GM13977 (cell line): Measurements from ENCODE around the gene RPN2.

ENCODE experiments used
- DNase-seq: peaks from one replicate; pipeline ENCODE4 v3.0.0; 2012; ENCODE audit warnings: low spot score
- in situ Hi-C: fragments of 300-500 bp; cut with MboI; formaldehyde crosslinking; loops from one replicate; pipeline ENCODE4 v1.12.0; 2022; ENCODE audit warnings: low sequenced_read_pairs, low pct_unique_long_range_greater_than_20kb, mixed read lengths, inconsistent platforms; ENCODE audit not compliant: unreplicated experiment
- TF ChIP-seq, protein P1 (sequence below): IDR thresholded peaks from 2 replicates; pipeline ENCODE4 v1.5.1; 2012; ENCODE audit warnings: mild to moderate bottlenecking, control low read depth; ENCODE audit not compliant: insufficient read depth; ENCODE audit errors: extremely low read depth, missing control alignments

RPN2 gene

DNA sequence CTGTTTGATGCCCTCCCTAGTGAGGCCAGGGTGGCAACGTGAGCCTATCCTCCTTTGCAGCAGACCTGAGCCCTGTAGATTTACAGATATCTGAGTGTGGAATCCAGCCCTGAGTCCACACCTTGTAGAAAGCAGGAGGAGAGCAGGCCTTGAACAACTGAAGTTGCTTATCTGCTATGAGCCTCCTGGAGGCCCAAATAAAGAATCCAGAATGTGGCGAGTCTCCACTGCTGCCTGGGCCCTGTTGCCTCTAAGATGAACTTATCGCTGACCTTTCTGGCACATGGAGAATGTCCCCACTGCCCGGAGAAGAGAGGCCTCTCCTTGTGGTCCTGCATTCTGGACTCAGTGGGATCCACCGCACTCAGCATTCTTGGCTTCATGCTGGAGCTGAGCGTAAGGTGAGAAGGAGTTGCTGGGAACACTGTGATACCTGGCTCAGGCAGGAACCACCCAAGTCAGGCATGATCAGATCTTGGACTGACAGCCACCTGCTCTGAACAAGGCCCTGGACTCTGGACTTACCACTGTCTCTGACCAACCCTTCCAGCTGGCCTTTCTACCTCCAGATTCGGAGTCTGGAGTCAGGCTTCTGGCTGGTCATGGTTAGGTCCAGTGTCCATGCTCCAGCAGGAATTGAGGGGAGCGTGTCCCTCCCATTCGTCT is 104.5 kb downstream of the RPN2 start:
- no peak for DNase-seq
- TF ChIP-seq, protein P1, sequence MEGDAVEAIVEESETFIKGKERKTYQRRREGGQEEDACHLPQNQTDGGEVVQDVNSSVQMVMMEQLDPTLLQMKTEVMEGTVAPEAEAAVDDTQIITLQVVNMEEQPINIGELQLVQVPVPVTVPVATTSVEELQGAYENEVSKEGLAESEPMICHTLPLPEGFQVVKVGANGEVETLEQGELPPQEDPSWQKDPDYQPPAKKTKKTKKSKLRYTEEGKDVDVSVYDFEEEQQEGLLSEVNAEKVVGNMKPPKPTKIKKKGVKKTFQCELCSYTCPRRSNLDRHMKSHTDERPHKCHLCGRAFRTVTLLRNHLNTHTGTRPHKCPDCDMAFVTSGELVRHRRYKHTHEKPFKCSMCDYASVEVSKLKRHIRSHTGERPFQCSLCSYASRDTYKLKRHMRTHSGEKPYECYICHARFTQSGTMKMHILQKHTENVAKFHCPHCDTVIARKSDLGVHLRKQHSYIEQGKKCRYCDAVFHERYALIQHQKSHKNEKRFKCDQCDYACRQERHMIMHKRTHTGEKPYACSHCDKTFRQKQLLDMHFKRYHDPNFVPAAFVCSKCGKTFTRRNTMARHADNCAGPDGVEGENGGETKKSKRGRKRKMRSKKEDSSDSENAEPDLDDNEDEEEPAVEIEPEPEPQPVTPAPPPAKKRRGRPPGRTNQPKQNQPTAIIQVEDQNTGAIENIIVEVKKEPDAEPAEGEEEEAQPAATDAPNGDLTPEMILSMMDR, result no peak
- in situ Hi-C loops, result no loop called here

DNA sequence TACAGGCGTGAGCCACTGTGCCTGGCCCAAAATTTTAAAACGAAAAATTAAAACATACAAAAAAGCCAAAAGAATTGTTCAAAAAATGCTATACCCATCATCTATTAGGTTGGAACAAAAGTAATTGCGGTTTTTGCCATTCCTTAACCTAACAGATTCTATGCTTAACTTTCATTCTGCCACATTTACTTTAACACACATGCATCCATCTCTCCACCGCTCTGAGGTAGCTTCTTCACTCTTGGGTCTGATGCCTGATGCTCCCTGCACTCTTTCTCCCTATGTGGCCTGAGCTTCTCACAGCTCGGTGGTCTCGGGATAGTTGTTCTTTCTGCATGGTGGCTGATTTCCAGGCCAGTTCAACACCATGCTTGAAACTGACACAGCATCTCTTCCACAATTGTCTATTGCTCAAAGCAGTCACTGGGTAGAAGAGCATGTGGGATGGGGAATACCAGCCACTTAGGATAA is 105.6 kb downstream of the RPN2 start:
- no peak for DNase-seq
- in situ Hi-C loops, result no loop called here
- TF ChIP-seq, protein P1, result no peak

DNA sequence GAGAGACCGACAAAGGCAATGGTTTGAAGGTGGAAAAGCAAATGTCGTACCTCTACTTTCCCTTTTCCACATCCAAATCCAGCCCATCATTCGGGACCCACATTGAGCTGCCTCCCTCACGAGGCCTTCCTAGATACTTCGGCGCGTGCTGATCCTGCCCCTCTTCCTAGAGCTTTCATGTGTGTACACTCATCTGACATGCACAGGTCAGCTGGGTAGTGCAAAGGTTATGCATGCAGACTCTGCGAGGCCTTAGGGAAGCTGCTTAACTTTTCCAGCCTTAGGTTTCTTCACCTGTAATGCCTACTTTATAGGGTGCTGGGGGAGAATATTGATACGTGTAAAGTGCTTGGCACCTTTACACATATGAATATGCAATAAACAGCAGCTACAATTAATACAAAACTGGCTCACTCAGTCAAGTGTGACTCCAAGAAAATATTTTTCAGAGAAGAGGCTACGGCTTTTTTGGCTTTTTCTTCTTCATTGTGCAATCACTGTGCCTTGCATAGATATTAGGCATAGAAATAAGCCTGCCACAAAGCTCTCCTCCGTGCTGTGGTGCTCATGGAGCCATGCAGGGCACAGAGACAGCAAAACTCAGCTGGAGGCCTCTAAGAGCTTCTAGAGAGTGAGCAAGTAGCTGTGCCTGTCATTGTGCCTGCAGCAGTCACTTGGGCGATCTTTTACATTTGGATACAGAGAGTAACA is 106.7 kb downstream of the RPN2 start:
- in situ Hi-C loops, result no loop called here
- TF ChIP-seq, protein P1, result no peak

DNA sequence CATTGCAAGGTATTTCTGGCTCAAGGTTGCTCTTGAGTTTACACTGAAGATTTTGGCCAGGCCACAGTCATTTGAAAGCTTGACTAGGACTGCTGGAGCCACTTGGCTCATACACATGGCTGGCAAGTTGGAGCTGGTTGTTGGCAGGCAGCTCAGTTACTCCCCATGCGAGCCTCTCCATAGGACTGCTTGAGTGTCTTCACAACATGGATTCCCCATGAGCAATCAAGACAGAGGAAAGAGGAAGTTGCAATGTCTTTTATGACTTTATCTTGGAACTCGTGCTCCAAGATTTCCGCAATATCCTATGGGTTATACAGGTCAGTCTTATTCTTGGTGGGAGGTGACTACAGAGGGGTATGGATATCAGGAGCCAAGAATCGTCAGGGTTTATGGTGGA is 109.0 kb downstream of the RPN2 start:
- DNase-seq, result no peak
- in situ Hi-C loops, result no loop called here
- TF ChIP-seq, protein P1, result no peak

More for the DNA sequence above, 106.7 kb downstream of the RPN2 start:
- DNase-seq, result no peak

DNA sequence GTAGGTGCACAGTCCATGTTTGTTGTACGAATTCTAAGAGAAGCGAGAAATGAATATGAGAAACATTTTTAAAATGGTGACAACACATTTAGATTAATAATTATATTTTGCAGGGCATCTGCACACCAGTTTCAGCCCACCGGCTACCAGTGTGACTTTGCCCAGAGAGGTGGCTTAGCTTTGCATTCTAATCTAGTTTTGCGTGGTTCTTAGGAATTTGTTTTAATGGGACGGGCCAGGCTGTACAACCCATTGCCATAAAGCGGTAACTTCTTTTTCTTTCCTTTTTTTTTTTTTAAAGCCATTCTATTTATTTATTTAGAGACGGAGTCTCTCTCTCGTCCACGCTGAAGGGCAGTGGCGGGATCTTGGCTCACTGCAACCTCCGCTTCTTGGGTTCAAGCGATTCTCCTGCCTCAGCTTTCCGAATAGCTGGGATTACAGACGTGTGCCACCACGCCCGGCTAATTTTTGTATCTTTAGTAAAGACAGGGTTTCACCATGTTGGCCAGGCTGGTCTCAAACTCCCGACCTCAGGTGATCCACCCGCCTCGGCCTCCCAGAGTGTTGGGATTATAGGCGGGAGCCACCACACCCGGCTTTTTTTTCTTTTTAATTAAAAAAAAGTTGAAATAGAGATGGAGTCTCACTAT is 111.2 kb downstream of the RPN2 start:
- in situ Hi-C loops, result no loop called here
- DNase-seq, result no peak
- TF ChIP-seq, protein P1, result no peak
